ENCODE results near the gene AGBL1. TPM values are rescaled to one million over a fixed set of nuclear protein-coding genes. Genes with fewer than 3 reads are reported as not detected.

AGBL1 gene
- total and polyA plus RNA-seq, 4 donors, result not detected

GRCh38 chr15:86161250-86161649, 81.6 kb downstream of the AGBL1 start:
- TF ChIP-seq NR2F2 (IDR thresholded peaks at IDR 0.05), result no peak
- TF ChIP-seq, protein P1, sequence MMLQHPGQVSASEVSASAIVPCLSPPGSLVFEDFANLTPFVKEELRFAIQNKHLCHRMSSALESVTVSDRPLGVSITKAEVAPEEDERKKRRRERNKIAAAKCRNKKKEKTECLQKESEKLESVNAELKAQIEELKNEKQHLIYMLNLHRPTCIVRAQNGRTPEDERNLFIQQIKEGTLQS (IDR thresholded peaks at IDR 0.05), result no peak
- TF ChIP-seq RXRA (IDR thresholded peaks at IDR 0.05), result no peak
- TF ChIP-seq HNF4G (IDR thresholded peaks at IDR 0.05), result no peak
- TF ChIP-seq, protein P2, sequence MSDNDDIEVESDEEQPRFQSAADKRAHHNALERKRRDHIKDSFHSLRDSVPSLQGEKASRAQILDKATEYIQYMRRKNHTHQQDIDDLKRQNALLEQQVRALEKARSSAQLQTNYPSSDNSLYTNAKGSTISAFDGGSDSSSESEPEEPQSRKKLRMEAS (IDR thresholded peaks at IDR 0.05), result no peak
- TF ChIP-seq HNF4A (conservative IDR thresholded peaks at IDR 0.05), result no peak
- TF ChIP-seq EGR1 (IDR thresholded peaks at IDR 0.05; ENCODE audit: low read depth in 2 of 2), result no peak
- TF ChIP-seq JUND (IDR thresholded peaks at IDR 0.05), result no peak
- TF ChIP-seq, protein P3, sequence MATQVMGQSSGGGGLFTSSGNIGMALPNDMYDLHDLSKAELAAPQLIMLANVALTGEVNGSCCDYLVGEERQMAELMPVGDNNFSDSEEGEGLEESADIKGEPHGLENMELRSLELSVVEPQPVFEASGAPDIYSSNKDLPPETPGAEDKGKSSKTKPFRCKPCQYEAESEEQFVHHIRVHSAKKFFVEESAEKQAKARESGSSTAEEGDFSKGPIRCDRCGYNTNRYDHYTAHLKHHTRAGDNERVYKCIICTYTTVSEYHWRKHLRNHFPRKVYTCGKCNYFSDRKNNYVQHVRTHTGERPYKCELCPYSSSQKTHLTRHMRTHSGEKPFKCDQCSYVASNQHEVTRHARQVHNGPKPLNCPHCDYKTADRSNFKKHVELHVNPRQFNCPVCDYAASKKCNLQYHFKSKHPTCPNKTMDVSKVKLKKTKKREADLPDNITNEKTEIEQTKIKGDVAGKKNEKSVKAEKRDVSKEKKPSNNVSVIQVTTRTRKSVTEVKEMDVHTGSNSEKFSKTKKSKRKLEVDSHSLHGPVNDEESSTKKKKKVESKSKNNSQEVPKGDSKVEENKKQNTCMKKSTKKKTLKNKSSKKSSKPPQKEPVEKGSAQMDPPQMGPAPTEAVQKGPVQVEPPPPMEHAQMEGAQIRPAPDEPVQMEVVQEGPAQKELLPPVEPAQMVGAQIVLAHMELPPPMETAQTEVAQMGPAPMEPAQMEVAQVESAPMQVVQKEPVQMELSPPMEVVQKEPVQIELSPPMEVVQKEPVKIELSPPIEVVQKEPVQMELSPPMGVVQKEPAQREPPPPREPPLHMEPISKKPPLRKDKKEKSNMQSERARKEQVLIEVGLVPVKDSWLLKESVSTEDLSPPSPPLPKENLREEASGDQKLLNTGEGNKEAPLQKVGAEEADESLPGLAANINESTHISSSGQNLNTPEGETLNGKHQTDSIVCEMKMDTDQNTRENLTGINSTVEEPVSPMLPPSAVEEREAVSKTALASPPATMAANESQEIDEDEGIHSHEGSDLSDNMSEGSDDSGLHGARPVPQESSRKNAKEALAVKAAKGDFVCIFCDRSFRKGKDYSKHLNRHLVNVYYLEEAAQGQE (IDR thresholded peaks at IDR 0.05), result no peak
- TF ChIP-seq, protein P4, sequence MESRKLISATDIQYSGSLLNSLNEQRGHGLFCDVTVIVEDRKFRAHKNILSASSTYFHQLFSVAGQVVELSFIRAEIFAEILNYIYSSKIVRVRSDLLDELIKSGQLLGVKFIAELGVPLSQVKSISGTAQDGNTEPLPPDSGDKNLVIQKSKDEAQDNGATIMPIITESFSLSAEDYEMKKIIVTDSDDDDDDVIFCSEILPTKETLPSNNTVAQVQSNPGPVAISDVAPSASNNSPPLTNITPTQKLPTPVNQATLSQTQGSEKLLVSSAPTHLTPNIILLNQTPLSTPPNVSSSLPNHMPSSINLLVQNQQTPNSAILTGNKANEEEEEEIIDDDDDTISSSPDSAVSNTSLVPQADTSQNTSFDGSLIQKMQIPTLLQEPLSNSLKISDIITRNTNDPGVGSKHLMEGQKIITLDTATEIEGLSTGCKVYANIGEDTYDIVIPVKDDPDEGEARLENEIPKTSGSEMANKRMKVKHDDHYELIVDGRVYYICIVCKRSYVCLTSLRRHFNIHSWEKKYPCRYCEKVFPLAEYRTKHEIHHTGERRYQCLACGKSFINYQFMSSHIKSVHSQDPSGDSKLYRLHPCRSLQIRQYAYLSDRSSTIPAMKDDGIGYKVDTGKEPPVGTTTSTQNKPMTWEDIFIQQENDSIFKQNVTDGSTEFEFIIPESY (IDR thresholded peaks at IDR 0.05), result no peak
- no peak for TF ChIP-seq CTCF (IDR thresholded peaks at IDR 0.05; ENCODE audit: low read depth, low read length, missing input control)
- TF ChIP-seq RAD21 (IDR thresholded peaks at IDR 0.05), result no peak
- no peak for TF ChIP-seq GABPA (IDR thresholded peaks at IDR 0.05 in 1 of 2, conservative IDR thresholded peaks at IDR 0.05 in 1 of 2)
- TF ChIP-seq SP1 (IDR thresholded peaks at IDR 0.05), result no peak
- no peak for TF ChIP-seq TAF1 (conservative IDR thresholded peaks at IDR 0.05)
- TF ChIP-seq FOXA1 (IDR thresholded peaks at IDR 0.05), result no peak
- TF ChIP-seq FOXA2 (IDR thresholded peaks at IDR 0.05), result no peak
- TF ChIP-seq YY1 (IDR thresholded peaks at IDR 0.05), result no peak
- no peak for DNase-seq (ENCODE audit: low spot score)
- Histone ChIP-seq H3K4me3 (ENCODE audit: low read depth in 1 of 3, low read length in 3 of 3) (no peak overlapping the region), H3K9me3 (ENCODE audit: control insufficient read depth in 4 of 4, low read length in 3 of 4) (no peaks in the 10 kb centered on the region), H3K27ac (ENCODE audit: low read depth in 1 of 2, low read length in 2 of 2) (no peak overlapping the region), H3K27me3 (ENCODE audit: control insufficient read depth in 4 of 4, insufficient read depth in 4 of 4, low read length in 3 of 4) (no peaks in the 10 kb centered on the region), H3K9ac (ENCODE audit: low read depth in 1 of 2, low read length in 2 of 2) (no peak overlapping the region), H3K36me3 (ENCODE audit: control insufficient read depth in 4 of 4, insufficient read depth in 3 of 4, low read depth in 1 of 4, low read length in 3 of 4) (no peaks in the 10 kb centered on the region), H3K4me1 (ENCODE audit: control insufficient read depth in 4 of 4, insufficient read depth in 4 of 4, low read length in 3 of 4) (no peaks in the 10 kb centered on the region)
- 73% methylated on average over 5 of the region's 5 CpGs for WGBS
